ENCODE data around the gene SMAD6.

SMAD6 gene

DNA sequence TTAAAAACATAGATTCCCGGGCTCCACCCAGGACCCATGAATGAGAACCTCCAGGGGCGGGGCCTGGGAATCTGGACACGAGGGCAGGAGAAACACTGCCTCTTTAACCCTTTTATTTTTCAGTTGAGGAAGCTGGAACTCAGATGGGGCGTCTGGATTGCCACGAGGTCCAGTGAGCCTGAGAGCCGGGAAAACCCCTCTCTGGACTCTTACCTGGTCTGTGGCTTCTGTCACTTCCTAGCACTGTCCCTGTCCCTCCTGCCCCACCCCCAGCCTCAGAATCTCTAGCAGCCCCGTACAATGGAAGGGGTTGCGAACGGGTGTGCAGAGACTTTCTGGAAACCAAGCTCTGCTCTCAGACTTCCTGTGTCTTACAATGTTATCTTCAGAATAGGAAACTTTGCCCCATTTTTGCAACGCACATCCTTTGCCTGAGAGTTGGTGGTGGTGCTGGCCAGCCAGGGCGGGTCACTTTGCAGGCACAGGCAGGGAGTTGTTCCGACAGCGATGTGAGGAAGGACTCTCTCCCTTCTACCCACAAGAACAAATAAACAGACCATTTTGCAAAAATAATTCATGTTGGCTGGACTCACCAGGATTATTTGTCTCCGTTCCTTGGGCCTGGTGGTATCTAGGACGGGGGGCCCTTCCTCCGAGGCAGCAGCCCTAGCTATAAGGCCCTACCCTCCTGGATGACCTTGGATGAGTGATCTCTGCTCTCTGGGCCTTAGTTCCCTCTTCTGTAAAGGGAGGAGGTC, 59.1 kb downstream of the SMAD6 start:
- peak overlapping the region; percentile 93 for H3K27ac ChIP-seq
- no peak for TF ChIP-seq ZFX (IDR thresholded peaks at IDR 0.05)
- TF ChIP-seq, protein P1, sequence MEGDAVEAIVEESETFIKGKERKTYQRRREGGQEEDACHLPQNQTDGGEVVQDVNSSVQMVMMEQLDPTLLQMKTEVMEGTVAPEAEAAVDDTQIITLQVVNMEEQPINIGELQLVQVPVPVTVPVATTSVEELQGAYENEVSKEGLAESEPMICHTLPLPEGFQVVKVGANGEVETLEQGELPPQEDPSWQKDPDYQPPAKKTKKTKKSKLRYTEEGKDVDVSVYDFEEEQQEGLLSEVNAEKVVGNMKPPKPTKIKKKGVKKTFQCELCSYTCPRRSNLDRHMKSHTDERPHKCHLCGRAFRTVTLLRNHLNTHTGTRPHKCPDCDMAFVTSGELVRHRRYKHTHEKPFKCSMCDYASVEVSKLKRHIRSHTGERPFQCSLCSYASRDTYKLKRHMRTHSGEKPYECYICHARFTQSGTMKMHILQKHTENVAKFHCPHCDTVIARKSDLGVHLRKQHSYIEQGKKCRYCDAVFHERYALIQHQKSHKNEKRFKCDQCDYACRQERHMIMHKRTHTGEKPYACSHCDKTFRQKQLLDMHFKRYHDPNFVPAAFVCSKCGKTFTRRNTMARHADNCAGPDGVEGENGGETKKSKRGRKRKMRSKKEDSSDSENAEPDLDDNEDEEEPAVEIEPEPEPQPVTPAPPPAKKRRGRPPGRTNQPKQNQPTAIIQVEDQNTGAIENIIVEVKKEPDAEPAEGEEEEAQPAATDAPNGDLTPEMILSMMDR (conservative IDR thresholded peaks at IDR 0.05), result no peak

DNA sequence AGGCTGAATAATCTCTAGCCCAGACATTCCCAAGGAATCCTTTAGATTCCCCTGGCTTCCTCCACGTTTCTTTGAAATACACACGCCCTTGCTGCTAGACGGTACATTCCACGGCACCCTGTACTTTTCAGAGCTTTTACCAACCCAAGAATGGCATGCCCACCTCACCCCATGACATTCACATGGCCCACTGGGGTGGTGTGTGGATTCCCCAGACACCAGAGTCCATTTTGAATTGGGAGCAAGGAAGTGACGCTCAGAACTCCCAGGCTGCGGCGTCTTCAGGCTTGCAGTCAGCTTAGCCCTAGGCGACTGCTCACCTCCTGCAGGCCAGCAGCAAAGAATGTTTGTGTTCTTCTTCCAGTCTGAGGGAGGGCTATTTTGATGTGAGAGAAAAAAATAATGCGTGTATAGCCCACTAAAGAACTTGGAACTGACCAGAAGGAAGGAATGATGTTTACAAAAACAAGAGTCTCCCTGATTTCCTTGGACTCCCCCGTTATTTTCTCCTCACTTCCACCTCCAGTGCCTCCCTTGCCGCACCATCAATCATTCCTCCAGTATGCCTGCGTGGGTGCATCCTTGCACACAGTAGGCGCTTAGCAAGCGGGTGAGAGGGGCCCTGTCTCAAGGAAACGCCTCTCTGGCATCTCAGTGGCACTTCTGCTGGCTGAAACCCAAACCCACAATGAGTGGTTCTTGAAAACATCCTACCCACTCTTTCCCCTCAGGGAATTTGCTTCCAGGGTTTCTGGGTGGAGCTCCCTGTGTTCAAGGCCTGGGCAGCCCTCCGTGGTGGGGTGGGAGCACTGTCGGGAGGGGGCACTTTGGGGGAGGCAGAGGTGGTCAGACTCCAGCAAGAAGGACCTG, 59.9 kb downstream of the SMAD6 start:
- H3K27ac ChIP-seq, result peak overlapping the region; percentile 93

DNA sequence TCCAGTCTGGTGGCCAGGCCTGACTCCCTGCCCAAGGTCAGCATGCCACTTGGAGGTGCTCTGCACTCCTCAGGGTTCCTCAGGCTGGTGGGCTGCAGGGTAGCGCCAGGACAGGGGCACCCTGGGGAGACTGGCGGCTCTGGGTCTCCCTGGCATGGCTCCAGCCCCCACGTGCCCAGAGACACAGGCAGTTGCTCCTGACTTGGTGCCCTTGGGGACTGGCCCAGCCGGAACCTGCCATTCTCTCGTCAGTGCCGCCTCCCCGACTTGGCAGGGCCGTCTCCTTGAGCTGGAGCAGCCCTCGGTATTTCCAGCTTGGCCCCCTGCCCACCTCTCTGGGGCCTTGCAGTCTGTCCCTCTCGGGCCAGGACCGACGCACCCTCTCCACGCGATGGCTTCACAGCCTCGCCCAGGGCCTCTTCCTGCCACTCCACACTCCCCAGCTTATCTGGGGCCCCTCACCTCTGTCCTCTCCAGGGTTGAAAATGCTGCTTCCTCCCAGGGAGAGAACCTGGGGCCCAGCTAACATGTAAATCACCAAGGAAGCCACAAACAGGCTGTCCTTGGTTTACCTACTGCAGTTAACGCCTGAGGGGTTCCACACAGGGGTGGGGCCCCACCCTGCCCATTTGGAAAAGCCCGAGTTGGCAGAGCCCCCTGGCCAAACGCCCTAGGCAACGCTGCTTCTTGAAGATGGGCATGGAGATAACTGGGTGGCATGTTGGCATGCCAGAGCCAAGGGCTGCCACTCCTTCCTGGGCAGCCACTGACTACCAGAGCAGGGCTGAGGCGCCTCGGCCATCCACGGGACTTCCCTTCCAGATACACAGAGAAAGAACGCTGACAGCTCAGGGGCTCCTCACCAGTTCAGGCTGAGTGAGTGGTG, 61.4 kb downstream of the SMAD6 start:
- TF ChIP-seq, protein P1 (conservative IDR thresholded peaks at IDR 0.05), result no peak
- 0 out of 2 replicates have a peak, but pooled peaks have one; percentile 14 for TF ChIP-seq ZFX (IDR thresholded peaks at IDR 0.05)
- peak overlapping the region; percentile 93 for H3K27ac ChIP-seq

More for the DNA sequence above, 59.9 kb downstream of the SMAD6 start:
- TF ChIP-seq ZFX (IDR thresholded peaks at IDR 0.05), result no peak
- TF ChIP-seq, protein P1 (conservative IDR thresholded peaks at IDR 0.05), result no peak

DNA sequence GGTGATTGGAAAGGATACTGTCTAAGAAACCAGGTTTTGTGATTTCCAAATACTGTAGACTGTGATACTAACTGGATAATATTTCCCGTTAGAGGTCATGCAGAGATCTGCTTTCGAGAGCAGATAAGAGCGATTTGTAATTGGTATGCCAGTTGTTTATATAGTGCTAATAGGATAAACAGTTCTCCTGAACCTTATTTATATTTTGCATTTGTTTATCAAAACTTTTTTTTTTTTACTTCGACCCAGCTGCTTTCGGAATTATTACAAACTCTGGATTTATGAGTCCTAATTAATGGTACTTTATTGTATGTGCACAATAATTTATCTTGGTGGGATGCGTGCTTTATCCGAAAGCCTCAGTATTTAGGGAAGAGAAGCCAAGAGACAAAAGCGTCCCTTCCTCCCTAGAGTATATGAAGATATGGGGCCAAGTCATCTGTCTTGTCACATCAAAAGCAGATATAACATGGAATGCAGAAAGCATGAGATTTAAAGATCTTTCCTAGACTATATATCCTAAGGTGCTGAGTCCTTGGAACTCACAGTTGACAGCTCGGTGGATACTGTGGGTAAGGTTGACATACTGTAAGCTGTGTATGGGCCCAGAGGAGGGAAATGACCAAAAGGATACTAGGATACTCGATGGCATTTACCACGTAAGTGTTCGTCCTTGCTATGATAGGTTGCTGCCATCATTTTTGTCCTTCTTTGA, 62.2 kb downstream of the SMAD6 start:
- H3K27ac ChIP-seq, result peak overlapping the region; percentile 93
- TF ChIP-seq, protein P1 (conservative IDR thresholded peaks at IDR 0.05), result no peak
- no peak for TF ChIP-seq ZFX (IDR thresholded peaks at IDR 0.05)

- TF ChIP-seq ZFX (IDR thresholded peaks at IDR 0.05), result no peak
- TF ChIP-seq, protein P1 (conservative IDR thresholded peaks at IDR 0.05), result no peak
- peak overlapping the region; percentile 74 for H3K27ac ChIP-seq
Measured at GRCh38 chr15:66765478-66766281, 63.6 kb downstream of the SMAD6 start.
